SK-N-SH treated with all-trans-retinoic acid at 6 μM for 48 hours (cell line): ENCODE results near the gene FCAMR.

Experiments used
- CREB5 ChIP-seq: fragments of 250-450 bp; sonication (Bioruptor Pico); IDR thresholded peaks from 2 replicates; pipeline ENCODE4 v1.5.1; 2020; ENCODE audit warnings: low read depth, mild to moderate bottlenecking, moderate library complexity
- ZFP3 ChIP-seq: fragments of 250-450 bp; sonication (Bioruptor Pico); IDR thresholded peaks from 2 replicates; pipeline ENCODE4 v1.5.0; 2020; ENCODE audit warnings: mild to moderate bottlenecking, moderate library complexity
- ZNF565 ChIP-seq: fragments of 450-650 bp; formaldehyde crosslinking; conservative IDR thresholded peaks from 2 replicates; pipeline ENCODE4 v1.5.0; 2020; ENCODE audit warnings: low read depth, mild to moderate bottlenecking, moderate library complexity

DNA sequence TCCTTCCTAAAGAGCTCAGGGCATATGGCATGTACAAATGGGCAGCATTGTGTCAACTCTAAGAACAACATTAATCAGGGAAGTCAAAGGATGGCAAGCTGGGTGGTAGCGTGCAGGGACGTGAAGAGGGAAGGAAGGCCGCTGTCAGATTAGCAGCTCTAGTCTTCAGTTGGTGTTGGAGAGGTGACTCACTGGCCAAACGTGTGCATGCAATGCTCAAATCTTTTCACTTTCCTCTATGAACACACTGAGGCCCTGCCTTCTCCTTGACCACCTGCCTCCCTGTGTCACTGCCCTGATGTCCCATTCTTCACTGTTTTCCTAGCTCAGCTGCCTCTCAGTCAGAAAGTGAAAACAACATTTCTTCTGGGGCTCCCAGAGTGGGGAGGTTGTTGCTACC is 18.1 kb downstream of the FCAMR start:
- no peak for TF ChIP-seq CREB5 (CRISPR knock-in tag)
- no peak for TF ChIP-seq ZFP3 (CRISPR knock-in tag)
- no peak for TF ChIP-seq ZNF565 (CRISPR knock-in tag)
